HEK293 (cell line): ENCODE data around the gene NCK1.

Experiments
- IKZF3 ChIP-seq: fragments of 450-650 bp; IDR thresholded peaks from 2 replicates; pipeline ENCODE4 v1.5.0; 2018; ENCODE audit warnings: missing biosample characterization, mild to moderate bottlenecking, missing genetic modification characterization, moderate library complexity
- KLF16 ChIP-seq: fragments of 450-650 bp; formaldehyde crosslinking; IDR thresholded peaks from 2 replicates; pipeline ENCODE4 v1.5.1; 2017; ENCODE audit warnings: missing biosample characterization, missing genetic modification characterization
- ZBTB1 ChIP-seq: fragments of 450-650 bp; formaldehyde crosslinking; IDR thresholded peaks from 2 replicates; pipeline ENCODE4 v1.5.1; 2016; ENCODE audit warnings: missing biosample characterization, missing genetic modification characterization
- ZBTB49 ChIP-seq: fragments of 450-650 bp; formaldehyde crosslinking; IDR thresholded peaks from 2 replicates; pipeline ENCODE4 v1.5.1; 2016; ENCODE audit warnings: missing biosample characterization, missing genetic modification characterization, low read depth
- ZNF169 ChIP-seq: fragments of 450-650 bp; formaldehyde crosslinking; IDR thresholded peaks from 2 replicates; pipeline ENCODE4 v1.5.1; 2016; ENCODE audit warnings: missing biosample characterization, missing genetic modification characterization
- ZNF350 ChIP-seq: fragments of 450-650 bp; formaldehyde crosslinking; IDR thresholded peaks from 2 replicates; pipeline ENCODE4 v1.5.0; 2017; ENCODE audit warnings: missing biosample characterization, mild to moderate bottlenecking, missing genetic modification characterization
- ZNF488 ChIP-seq: fragments of 450-650 bp; formaldehyde crosslinking; IDR thresholded peaks from 2 replicates; pipeline ENCODE4 v1.5.1; 2016; ENCODE audit warnings: missing biosample characterization, missing genetic modification characterization
- ZNF558 ChIP-seq: fragments of 450-650 bp; formaldehyde crosslinking; IDR thresholded peaks from 2 replicates; pipeline ENCODE4 v1.5.1; 2016; ENCODE audit warnings: missing biosample characterization, missing genetic modification characterization
- ZNF670 ChIP-seq: fragments of 450-650 bp; formaldehyde crosslinking; IDR thresholded peaks from 2 replicates; pipeline ENCODE4 v1.5.1; 2016; ENCODE audit warnings: missing biosample characterization, missing genetic modification characterization, low read depth
- ZSCAN5A ChIP-seq: fragments of 450-650 bp; formaldehyde crosslinking; IDR thresholded peaks from 2 replicates; pipeline ENCODE4 v1.5.1; 2016; ENCODE audit warnings: missing biosample characterization, missing genetic modification characterization

GRCh38 chr3:136819392-136819730 lies 42.6 kb upstream of the NCK1 start:
- TF ChIP-seq ZNF488 (tag by site-specific recombination) (no peak), ZNF670 (tag by site-specific recombination) (no peak), IKZF3 (tag by site-specific recombination) (no peak), ZNF169 (tag by site-specific recombination) (no peak), ZNF350 (tag by site-specific recombination) (no peak), ZBTB49 (tag by site-specific recombination) (no peak), ZBTB1 (tag by site-specific recombination) (no peak), ZSCAN5A (tag by site-specific recombination) (no peak), KLF16 (tag by site-specific recombination) (no peak), ZNF558 (tag by site-specific recombination) (no peak)
